Subcutaneous adipose tissue (tissue), 4 donors: ENCODE data around the gene RARA. TPM values are rescaled to one million over a fixed set of nuclear protein-coding genes. Genes with fewer than 3 reads are reported as not detected.

ENCODE experiments used
- CTCF ChIP-seq: fragments of 450-650 bp; IDR thresholded peaks from one replicate; pipeline ENCODE4 v1.5.1; 2016; ENCODE audit warnings: low read depth, mild to moderate bottlenecking, control low read depth, antibody characterized with exemption, moderate library complexity
- total RNA-seq, 4 donors: library from RNA; depleted of rRNA; stranded (reverse); fragments of >200 nt; gene quantifications; one replicate each; pipeline ENCODE4 v1.1.0, GENCODE V29; 2016

RARA gene
- total RNA-seq, 4 donors from 2014 or later, result 13.9 to 21.5 (median 17.9) TPM

- TF ChIP-seq CTCF, result no peak
Measured at GRCh38 chr17:40351359-40352236, 42.6 kb downstream of the RARA start.

DNA sequence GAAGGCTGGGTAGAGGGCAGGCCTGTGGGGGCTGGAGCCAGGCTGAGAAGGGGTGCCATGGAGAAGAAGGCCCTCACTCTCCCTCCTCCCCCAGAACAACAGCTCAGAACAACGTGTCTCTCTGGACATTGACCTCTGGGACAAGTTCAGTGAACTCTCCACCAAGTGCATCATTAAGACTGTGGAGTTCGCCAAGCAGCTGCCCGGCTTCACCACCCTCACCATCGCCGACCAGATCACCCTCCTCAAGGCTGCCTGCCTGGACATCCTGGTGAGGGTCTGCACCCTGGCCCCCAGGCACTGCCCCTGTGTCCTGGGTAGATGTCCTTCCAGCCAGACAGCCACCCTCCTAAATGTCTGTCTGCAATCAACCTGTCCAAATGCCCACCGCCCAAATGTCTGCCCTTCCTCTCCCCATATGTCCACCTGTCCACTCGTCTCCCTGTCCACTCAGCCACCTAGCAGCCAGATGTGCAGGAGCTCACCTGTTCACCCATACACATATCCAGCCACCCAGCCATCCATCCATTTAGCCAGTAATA is 43.3 kb downstream of the RARA start:
- TF ChIP-seq CTCF, result no peak

DNA sequence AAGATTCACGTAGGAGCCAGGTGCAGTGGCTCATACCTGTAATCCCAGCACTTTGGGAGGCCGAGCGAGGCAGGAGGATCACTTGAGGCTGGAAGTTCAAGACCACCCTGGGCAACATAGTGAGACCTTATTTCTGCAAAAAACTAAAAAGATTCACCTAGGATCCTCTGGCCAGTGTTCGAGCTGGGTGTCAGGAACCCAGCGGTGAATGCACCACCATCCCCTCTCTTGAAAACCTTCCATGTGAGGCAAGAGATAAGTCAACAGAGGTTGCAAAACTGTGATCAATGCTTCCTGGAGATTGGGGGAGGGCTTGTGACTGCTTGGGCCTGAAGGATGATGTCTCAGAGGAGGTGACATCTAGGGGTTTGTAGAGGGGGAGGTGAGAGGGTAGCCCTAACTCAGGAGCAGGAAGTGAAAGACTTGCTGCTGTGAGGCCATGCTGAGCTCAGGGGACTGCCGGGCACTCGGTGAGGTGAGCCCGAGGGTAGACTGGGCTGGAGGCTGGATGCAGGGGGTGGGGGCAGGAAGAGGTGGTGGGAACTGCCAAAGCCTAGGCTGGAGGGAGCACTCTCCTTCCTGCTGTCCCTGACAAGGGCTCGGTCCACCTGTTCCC is 43.9 kb downstream of the RARA start:
- no peak for TF ChIP-seq CTCF

GRCh38 chr17:40354221-40355122 is 45.5 kb downstream of the RARA start:
- no peak for TF ChIP-seq CTCF

GRCh38 chr17:40355123-40355803 is 46.3 kb downstream of the RARA start:
- no peak for TF ChIP-seq CTCF

DNA sequence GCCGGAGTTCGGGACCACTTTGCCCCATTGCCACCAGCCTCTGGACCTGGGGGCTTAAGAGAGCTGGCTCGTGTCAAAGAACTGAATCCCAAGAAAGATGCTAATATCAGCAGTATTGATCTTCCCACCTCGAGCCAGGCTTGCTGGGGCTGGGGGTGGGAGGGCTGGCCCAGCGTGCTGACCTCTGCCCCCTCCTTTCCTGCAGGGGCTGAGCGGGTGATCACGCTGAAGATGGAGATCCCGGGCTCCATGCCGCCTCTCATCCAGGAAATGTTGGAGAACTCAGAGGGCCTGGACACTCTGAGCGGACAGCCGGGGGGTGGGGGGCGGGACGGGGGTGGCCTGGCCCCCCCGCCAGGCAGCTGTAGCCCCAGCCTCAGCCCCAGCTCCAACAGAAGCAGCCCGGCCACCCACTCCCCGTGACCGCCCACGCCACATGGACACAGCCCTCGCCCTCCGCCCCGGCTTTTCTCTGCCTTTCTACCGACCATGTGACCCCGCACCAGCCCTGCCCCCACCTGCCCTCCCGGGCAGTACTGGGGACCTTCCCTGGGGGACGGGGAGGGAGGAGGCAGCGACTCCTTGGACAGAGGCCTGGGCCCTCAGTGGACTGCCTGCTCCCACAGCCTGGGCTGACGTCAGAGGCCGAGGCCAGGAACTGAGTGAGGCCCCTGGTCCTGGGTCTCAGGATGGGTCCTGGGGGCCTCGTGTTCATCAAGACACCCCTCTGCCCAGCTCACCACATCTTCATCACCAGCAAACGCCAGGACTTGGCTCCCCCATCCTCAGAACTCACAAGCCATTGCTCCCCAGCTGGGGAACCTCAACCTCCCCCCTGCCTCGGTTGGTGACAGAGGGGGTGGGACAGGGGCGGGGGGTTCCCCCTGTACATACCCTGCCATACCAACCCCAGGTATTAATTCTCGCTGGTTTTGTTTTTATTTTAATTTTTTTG is 47.1 kb downstream of the RARA start:
- no peak for TF ChIP-seq CTCF
